ENCODE measurements around the gene SEC63. TPM values are rescaled to one million over a fixed set of nuclear protein-coding genes. Genes with fewer than 3 reads are reported as not detected.

SEC63 gene
- total RNA-seq, 1 experiment from 2014 or later, result 51.3 TPM

DNA sequence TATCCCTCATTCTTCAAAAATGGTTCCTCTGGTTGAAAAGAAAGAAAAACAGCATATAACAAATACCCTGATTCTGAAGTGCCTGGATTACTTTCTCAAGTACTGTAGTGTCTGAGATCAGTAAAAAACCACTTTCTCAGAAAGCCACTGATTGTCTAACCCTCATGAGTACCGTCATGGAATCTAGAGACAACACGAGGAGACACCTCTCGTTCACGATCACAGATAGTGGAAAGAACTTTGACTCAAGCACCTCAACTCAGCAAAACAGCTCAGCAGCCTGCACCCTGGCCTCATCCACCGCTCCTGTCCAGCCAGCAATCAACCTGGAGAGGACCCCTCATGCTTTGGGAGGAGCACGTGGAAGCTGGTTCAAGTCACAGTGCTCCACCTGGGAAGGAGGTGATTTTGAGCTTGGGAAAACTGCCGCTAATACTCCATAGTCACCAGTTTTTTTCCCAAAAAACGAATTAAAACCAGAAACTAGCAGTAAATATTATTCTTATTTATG is 134.9 kb downstream of the SEC63 start:
- DNase-seq (ENCODE audit: low read depth, low spot score) (no peak), ATAC-seq (no peak)
- no peaks in the 10 kb centered on the region for H3K9me2 ChIP-seq (ENCODE audit: insufficient read depth)
- no peak overlapping the region for H2AFZ ChIP-seq (ENCODE audit: low read depth, low read length, poor library complexity, severe bottlenecking)
- peaks cover 19% of the 10 kb centered on the region; the same call in 1 of the 2 replicates for H3K27me3 ChIP-seq (ENCODE audit: insufficient read depth, low read length)
- H3K79me2 ChIP-seq (ENCODE audit: insufficient read depth, low read length), result no peaks in the 10 kb centered on the region
- H3K36me3 ChIP-seq (ENCODE audit: control insufficient read depth in 1 of 2, insufficient read depth in 2 of 2, low read length in 2 of 2), result no peaks in the 10 kb centered on the region
- intact Hi-C loops (cut with micrococcal nuclease), result no loop called here
- no peak overlapping the region for H3K4me3 ChIP-seq (replicated peaks in 1 of 2; ENCODE audit: low read depth in 1 of 2, low read length in 2 of 2)
- no peaks in the 10 kb centered on the region for H3K9me3 ChIP-seq (ENCODE audit: control insufficient read depth in 1 of 2, insufficient read depth in 1 of 2, low read depth in 1 of 2, low read length in 2 of 2)
- ChIA-PET POLR2A (interaction anchor here (1.6 kb wide), 1 partner anchor 9 kb away, joined by 3 read pairs; no protein-coding TSS in a partner anchor), RAD21 (ENCODE audit: low non-redundant PET in 1 of 2, low total read pairs in 2 of 2, uncharacterized antibody in 2 of 2, unreplicated experiment in 2 of 2) (no interaction called here), CTCF (no interaction called here)
- no peak overlapping the region for H3K27ac ChIP-seq (ENCODE audit: low read depth, low read length)
- BruUV-seq (replicated peaks), result no TSS peak
- no peaks in the 10 kb centered on the region for H3K4me1 ChIP-seq (ENCODE audit: control insufficient read depth in 1 of 2, insufficient read depth in 2 of 2, low read length in 2 of 2)
- TF ChIP-seq TCF7L2 (IDR thresholded peaks at IDR 0.05; ENCODE audit: borderline replicate concordance, extremely low read depth, insufficient read depth, insufficient read length) (no peak), SP1 (IDR thresholded peaks at IDR 0.05; ENCODE audit: low read depth) (no peak), EZH2phosphoT487 (IDR thresholded peaks at IDR 0.05; ENCODE audit: borderline replicate concordance) (no peak)
- no peak overlapping the region for H3K4me2 ChIP-seq (ENCODE audit: low read length)
- H3K9ac ChIP-seq (ENCODE audit: low read length), result no peak overlapping the region
- no peaks in the 10 kb centered on the region for H4K20me1 ChIP-seq (ENCODE audit: insufficient read depth)

DNA sequence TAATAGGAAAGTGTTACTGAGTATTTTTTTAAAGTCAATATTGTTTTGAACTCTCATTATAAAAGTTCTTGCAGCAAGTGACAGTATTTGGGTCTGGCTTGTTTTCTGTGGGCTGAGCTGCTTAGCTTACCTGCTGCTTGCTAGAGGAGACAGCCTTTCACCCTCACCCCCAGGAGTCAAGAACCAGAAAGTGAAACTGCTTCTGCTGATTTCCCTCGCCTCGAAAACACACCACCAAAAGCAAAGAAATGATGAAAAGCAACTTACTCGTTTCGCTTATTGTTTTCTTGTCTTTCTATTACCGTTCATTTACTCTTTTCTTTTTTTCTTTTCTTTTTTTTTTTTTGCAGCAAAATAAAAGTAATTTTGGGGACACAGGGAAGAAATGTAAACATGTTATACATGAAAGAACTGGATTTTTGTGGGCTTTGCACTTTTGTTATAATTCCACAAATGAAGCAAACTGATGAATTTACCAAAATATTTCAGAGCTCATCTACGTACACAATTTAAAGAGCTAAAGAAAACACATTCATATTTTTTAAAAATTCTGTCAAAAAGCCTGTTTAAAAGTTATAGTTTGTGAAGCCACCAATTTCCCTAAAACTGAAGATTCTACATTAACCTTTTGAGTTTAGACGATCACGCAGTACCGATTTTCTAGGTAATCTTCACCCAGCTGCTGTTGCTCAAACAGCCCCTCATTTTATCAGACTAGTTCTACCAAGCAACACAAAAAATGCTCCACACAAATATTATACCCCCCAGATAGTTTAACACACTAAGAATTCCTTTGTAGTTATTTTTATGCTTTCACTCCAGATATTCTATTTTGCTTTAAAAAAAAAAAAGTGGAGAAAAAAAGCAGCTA is 135.6 kb downstream of the SEC63 start:
- Histone ChIP-seq H3K9ac (ENCODE audit: low read length) (no peak overlapping the region), H2AFZ (ENCODE audit: low read depth, low read length, poor library complexity, severe bottlenecking) (no peak overlapping the region), H3K36me3 (ENCODE audit: control insufficient read depth in 1 of 2, insufficient read depth in 2 of 2, low read length in 2 of 2) (no peaks in the 10 kb centered on the region), H3K27me3 (ENCODE audit: insufficient read depth, low read length) (peaks cover 19% of the 10 kb centered on the region; the same call in 1 of the 2 replicates), H3K79me2 (ENCODE audit: insufficient read depth, low read length) (no peaks in the 10 kb centered on the region), H4K20me1 (ENCODE audit: insufficient read depth) (no peaks in the 10 kb centered on the region), H3K9me2 (ENCODE audit: insufficient read depth) (no peaks in the 10 kb centered on the region), H3K4me3 (replicated peaks in 1 of 2; ENCODE audit: low read depth in 1 of 2, low read length in 2 of 2) (no peak overlapping the region), H3K27ac (ENCODE audit: low read depth, low read length) (no peak overlapping the region), H3K9me3 (ENCODE audit: control insufficient read depth in 1 of 2, insufficient read depth in 1 of 2, low read depth in 1 of 2, low read length in 2 of 2) (no peaks in the 10 kb centered on the region), H3K4me2 (ENCODE audit: low read length) (no peak overlapping the region), H3K4me1 (ENCODE audit: control insufficient read depth in 1 of 2, insufficient read depth in 2 of 2, low read length in 2 of 2) (no peaks in the 10 kb centered on the region)
- intact Hi-C loops (cut with micrococcal nuclease), result no loop called here
- POLR2A ChIA-PET, result interaction anchor here (1.6 kb wide), 1 partner anchor 8 kb away, joined by 3 read pairs; no protein-coding TSS in a partner anchor
- RAD21 ChIA-PET (ENCODE audit: low non-redundant PET in 1 of 2, low total read pairs in 2 of 2, uncharacterized antibody in 2 of 2, unreplicated experiment in 2 of 2), result no interaction called here
- TF ChIP-seq FOSL1 (IDR thresholded peaks at IDR 0.05; ENCODE audit: low read depth), result no peak
- TF ChIP-seq ELF1 (IDR thresholded peaks at IDR 0.05; ENCODE audit: borderline replicate concordance, low read depth), result no peak
- TF ChIP-seq, protein P1, sequence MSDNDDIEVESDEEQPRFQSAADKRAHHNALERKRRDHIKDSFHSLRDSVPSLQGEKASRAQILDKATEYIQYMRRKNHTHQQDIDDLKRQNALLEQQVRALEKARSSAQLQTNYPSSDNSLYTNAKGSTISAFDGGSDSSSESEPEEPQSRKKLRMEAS (IDR thresholded peaks at IDR 0.05), result no peak
- TF ChIP-seq POLR2A (IDR thresholded peaks at IDR 0.05; ENCODE audit: borderline replicate concordance, extremely low read depth, insufficient read depth, insufficient read length), result no peak
- no peak for TF ChIP-seq CEBPB (IDR thresholded peaks at IDR 0.05; ENCODE audit: low read depth)
- TF ChIP-seq RAD21 (IDR thresholded peaks at IDR 0.05; ENCODE audit: low read depth), result no peak
- no peak for TF ChIP-seq CBX3 (IDR thresholded peaks at IDR 0.05; ENCODE audit: low read depth)
- no peak for TF ChIP-seq JUND (IDR thresholded peaks at IDR 0.05)
- TF ChIP-seq, protein P2, sequence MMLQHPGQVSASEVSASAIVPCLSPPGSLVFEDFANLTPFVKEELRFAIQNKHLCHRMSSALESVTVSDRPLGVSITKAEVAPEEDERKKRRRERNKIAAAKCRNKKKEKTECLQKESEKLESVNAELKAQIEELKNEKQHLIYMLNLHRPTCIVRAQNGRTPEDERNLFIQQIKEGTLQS (IDR thresholded peaks at IDR 0.05), result no peak
- TF ChIP-seq TCF7L2 (IDR thresholded peaks at IDR 0.05; ENCODE audit: borderline replicate concordance, extremely low read depth, insufficient read depth, insufficient read length), result no peak
- no peak for ATAC-seq
- BruUV-seq (replicated peaks), result no TSS peak
- no peak for DNase-seq (ENCODE audit: low read depth, low spot score)
- CTCF ChIA-PET, result no interaction called here

Data from HCT116 (cell line).